GM18858 (cell line): ENCODE measurements around the gene TMEM98.
"Not testable (repeated sequence)": the region's sequence is repeated elsewhere in the genome, so short reads cannot be mapped to it uniquely, and the experiment has no call there.

Experiments used
- ATAC-seq: cut with Tn5 transposase; IDR thresholded peaks from one replicate; pipeline ENCODE4 v1.9.1; 2021; ENCODE audit not compliant: unreplicated experiment

The TMEM98 gene

GRCh38 chr17:32941419-32942032, 13.6 kb downstream of the TMEM98 start:
- no peak for ATAC-seq

- ATAC-seq: no peak
Observed at GRCh38 chr17:32943206-32943605, 15.3 kb downstream of the TMEM98 start.

- no peak for ATAC-seq
Observed at GRCh38 chr17:32943647-32944191, 15.8 kb downstream of the TMEM98 start.

GRCh38 chr17:32944248-32945020, 16.5 kb downstream of the TMEM98 start:
- ATAC-seq: no peak

- ATAC-seq: no peak
Observed at GRCh38 chr17:32946375-32947135, 18.6 kb downstream of the TMEM98 start.

- no peak for ATAC-seq
Observed at GRCh38 chr17:32947736-32948135, 19.8 kb downstream of the TMEM98 start.

GRCh38 chr17:32949181-32949580, 21.2 kb downstream of the TMEM98 start:
- ATAC-seq: no peak

GRCh38 chr17:32952491-32952890, 24.5 kb downstream of the TMEM98 start:
- not testable (repeated sequence) for ATAC-seq

GRCh38 chr17:32953045-32953444, 25.1 kb downstream of the TMEM98 start:
- no peak for ATAC-seq

- no peak for ATAC-seq
Observed at GRCh38 chr17:32953857-32954256, 25.9 kb downstream of the TMEM98 start.

- ATAC-seq: no peak
Observed at GRCh38 chr17:32954477-32954876, 26.5 kb downstream of the TMEM98 start.

- ATAC-seq: no peak
Observed at GRCh38 chr17:32955155-32955554, 27.2 kb downstream of the TMEM98 start.

GRCh38 chr17:32956240-32956970, 28.5 kb downstream of the TMEM98 start:
- ATAC-seq: no peak

- no peak for ATAC-seq
Observed at GRCh38 chr17:32958418-32958817, 30.5 kb downstream of the TMEM98 start.

GRCh38 chr17:32960815-32961214, 32.9 kb downstream of the TMEM98 start:
- ATAC-seq: no peak

- ATAC-seq: no peak
Observed at GRCh38 chr17:32962320-32962711, 34.4 kb downstream of the TMEM98 start.

GRCh38 chr17:32964541-32964940, 36.6 kb downstream of the TMEM98 start:
- no peak for ATAC-seq

GRCh38 chr17:32969231-32969630, 41.3 kb downstream of the TMEM98 start:
- not testable (repeated sequence) for ATAC-seq

- ATAC-seq: no peak
Observed at GRCh38 chr17:32970281-32970680, 42.3 kb downstream of the TMEM98 start.

GRCh38 chr17:32971171-32971570, 43.2 kb downstream of the TMEM98 start:
- ATAC-seq: no peak

GRCh38 chr17:32976131-32976530, 48.2 kb downstream of the TMEM98 start:
- no peak for ATAC-seq
